Astrocyte of the spinal cord (primary cell): ENCODE results near the gene TAF11.

Source experiments
- DNase-seq: peaks from one replicate; pipeline ENCODE4 v3.0.0; 2011; ENCODE audit warnings: low read depth, low spot score
- H3K4me3 ChIP-seq: 2 replicates; pipeline ENCODE4 v1.5.1; 2011; ENCODE audit warnings: low read depth, mild to moderate bottlenecking, low read length, moderate library complexity
- CTCF ChIP-seq: IDR thresholded peaks from 2 replicates; pipeline ENCODE4 v1.5.1; 2012; ENCODE audit warnings: low read depth, mild to moderate bottlenecking, low read length, inconsistent platforms
- in situ Hi-C: cut with HindIII; loops from 2 replicates; pipeline ENCODE4 v1.10.0; 2017; ENCODE audit warnings: low sequenced_read_pairs

The TAF11 gene

DNA sequence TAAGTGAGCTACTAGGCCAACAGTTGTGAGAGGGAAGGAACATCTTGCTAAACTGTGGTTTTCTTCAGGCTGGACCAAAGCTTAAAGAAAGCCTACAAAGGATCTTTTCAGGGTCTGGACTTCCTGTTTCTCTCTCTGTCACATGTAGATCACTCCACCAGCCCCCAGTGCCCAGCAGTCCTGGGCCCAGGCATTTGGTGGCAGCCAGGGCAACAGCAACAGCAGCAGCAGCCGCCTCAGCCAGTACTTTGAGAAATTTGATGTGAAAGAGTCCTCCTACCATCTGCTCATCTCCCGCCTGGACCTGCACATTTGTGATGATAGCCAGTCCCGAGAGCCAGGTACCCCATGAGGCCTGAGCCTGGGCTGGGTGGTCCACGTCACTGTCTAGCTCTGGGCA is 51.8 kb downstream of the TAF11 start:
- DNase-seq: no peak
- no peak overlapping the region for H3K4me3 ChIP-seq
- no peak for TF ChIP-seq CTCF
- in situ Hi-C loops: no loop called here

GRCh38 chr6:34834789-34835518 is 52.9 kb downstream of the TAF11 start:
- H3K4me3 ChIP-seq: no peak overlapping the region
- no peak for DNase-seq
- TF ChIP-seq CTCF: no peak
- in situ Hi-C loops: no loop called here

DNA sequence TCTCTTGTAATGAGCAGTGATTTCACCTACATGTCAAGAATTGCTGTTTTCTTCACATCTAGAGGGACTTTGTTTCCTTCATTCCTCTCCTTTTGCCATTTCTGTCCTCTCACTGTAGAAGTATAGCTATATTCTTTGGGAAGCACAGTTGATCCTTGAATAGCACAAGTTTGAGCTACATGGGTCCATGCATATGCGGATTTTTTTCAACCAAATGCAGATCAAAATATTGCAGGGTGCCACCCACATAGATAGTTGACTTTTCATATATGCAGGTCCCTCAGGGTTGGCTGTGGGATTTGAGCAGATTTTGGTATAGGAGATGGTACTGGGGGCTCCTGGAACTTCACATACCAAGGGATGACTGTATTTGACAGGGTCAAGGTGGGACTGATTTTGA is 54.9 kb downstream of the TAF11 start:
- TF ChIP-seq CTCF: no peak
- DNase-seq: no peak
- no peak overlapping the region for H3K4me3 ChIP-seq
- in situ Hi-C loops: no loop called here

GRCh38 chr6:34829137-34829536 is 58.7 kb downstream of the TAF11 start:
- no peak for DNase-seq

More at GRCh38 chr6:34829137-34829536, 58.7 kb downstream of the TAF11 start:
- H3K4me3 ChIP-seq: no peak overlapping the region
- TF ChIP-seq CTCF: no peak
- in situ Hi-C loops: no loop called here
